Measurements from ENCODE around the gene IL19. TPM values are rescaled to one million over a fixed set of nuclear protein-coding genes. Genes with fewer than 3 reads are reported as not detected.

Gene IL19
- total and polyA plus RNA-seq, 9 of the 15 experiments (the other 6 are each of a cell fraction or from before 2014, with no cell fraction given), result not detected

DNA sequence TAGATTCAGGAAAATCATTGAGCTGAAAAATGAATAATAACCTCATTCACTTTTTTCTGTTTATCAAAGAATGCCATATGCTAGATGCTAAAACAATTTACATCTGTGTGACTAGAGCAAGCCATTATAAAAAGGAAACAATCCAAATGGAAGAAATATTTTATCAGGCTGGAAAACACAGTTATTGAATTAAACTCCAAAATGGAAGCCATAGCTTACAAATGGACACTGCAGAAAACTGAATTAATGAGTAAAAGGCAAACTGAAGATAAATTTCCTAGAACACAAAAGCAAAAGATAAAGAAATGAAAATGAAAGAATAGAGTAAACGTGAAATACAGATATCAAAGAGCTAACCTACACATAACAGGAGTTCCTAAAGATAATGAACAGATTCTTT lies 34.8 kb downstream of the IL19 start:
- POLR2A ChIA-PET, result interaction anchor here (0.6 to 1.1 kb wide), 2 partner anchors 13 to 808 kb away, joined by 3 to 4 read pairs; no protein-coding TSS in a partner anchor
- Histone ChIP-seq H3K9ac (ENCODE audit: insufficient read depth in 1 of 2, low read depth in 2 of 2, low read length in 2 of 2) (no peak overlapping the region), H3K27me3 (ENCODE audit: control insufficient read depth in 2 of 2, insufficient read depth in 2 of 2, low read length in 2 of 2) (peaks cover 13 to 23% of the 10 kb centered on the region in 2 experiments), H4K20me1 (replicated peaks; ENCODE audit: control insufficient read depth, insufficient read depth, low read length) (no peaks in the 10 kb centered on the region), H3K4me1 (replicated peaks in 1 of 2; ENCODE audit: control insufficient read depth in 2 of 2, insufficient read depth in 2 of 2, low read length in 2 of 2) (no peaks in the 10 kb centered on the region; a peak in 1 of 5 replicates), H3K79me2 (ENCODE audit: control insufficient read depth, insufficient read depth, low read length) (no peaks in the 10 kb centered on the region), H3K36me3 (ENCODE audit: control insufficient read depth, insufficient read depth, low read length) (no peaks in the 10 kb centered on the region), H3K27ac (ENCODE audit: extremely low read depth, low read depth, low read length) (no peak overlapping the region), H3K4me2 (ENCODE audit: insufficient read depth, low read length) (no peak overlapping the region), H3K4me3 (no peak overlapping the region), H3K9me1 (ENCODE audit: control insufficient read depth, insufficient read depth, low read length) (peaks cover 3% of the 10 kb centered on the region), H2AFZ (ENCODE audit: low read depth, low read length) (no peak overlapping the region), H3K9me3 (replicated peaks; ENCODE audit: control insufficient read depth, insufficient read depth, low read depth, low read length) (no peaks in the 10 kb centered on the region)
- in situ Hi-C loops (cut with MboI) (no loop called here), intact Hi-C loops (cut with micrococcal nuclease) (loop anchor here (5.0 to 10.0 kb wide), 3 partner anchors 177 to 311 kb away; no protein-coding TSS in a partner anchor)
- FAIRE-seq (no peak), ATAC-seq (no peak), DNase-seq (ENCODE audit: extremely low read depth in 1 of 4, low spot score in 3 of 4) (no peak)
- CTCF ChIA-PET (ENCODE audit: low intra/inter-chr PET ratio), result no interaction called here
- TF ChIP-seq, protein P1, sequence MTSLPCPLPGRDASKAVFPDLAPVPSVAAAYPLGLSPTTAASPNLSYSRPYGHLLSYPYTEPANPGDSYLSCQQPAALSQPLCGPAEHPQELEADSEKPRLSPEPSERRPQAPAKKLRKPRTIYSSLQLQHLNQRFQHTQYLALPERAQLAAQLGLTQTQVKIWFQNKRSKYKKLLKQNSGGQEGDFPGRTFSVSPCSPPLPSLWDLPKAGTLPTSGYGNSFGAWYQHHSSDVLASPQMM (CRISPR knock-in tag; IDR thresholded peaks at IDR 0.05), result no peak
- TF ChIP-seq ELF1 (tag; IDR thresholded peaks at IDR 0.05), result peak; percentile 23; the same call in 1 of the 2 replicates
- TF ChIP-seq, protein P2, sequence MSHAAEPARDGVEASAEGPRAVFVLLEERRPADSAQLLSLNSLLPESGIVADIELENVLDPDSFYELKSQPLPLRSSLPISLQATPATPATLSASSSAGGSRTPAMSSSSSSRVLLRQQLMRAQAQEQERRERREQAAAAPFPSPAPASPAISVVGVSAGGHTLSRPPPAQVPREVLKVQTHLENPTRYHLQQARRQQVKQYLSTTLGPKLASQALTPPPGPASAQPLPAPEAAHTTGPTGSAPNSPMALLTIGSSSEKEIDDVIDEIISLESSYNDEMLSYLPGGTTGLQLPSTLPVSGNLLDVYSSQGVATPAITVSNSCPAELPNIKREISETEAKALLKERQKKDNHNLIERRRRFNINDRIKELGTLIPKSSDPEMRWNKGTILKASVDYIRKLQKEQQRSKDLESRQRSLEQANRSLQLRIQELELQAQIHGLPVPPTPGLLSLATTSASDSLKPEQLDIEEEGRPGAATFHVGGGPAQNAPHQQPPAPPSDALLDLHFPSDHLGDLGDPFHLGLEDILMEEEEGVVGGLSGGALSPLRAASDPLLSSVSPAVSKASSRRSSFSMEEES (CRISPR knock-in tag; IDR thresholded peaks at IDR 0.05), result no peak
- BruUV-seq (replicated peaks), result no TSS peak
- 0% methylated on average over 1 of the region's 1 CpG for WGBS (ENCODE audit: insufficient coverage, low coverage, missing lambda C conversion rate)

Data from K562 (cell line).